Measurements from ENCODE around the gene RSBN1.
"Not testable (repeated sequence)": the region's sequence is repeated elsewhere in the genome, so short reads cannot be mapped to it uniquely, and the experiment has no call there.

RSBN1 gene

GRCh38 chr1:113779542-113779941 lies 32.7 kb downstream of the RSBN1 start:
- DNase-seq, result no peak

- DNase-seq, result no peak
Measured at GRCh38 chr1:113777561-113777960, 34.7 kb downstream of the RSBN1 start.

- DNase-seq, result no peak
Measured at GRCh38 chr1:113770031-113770430, 42.2 kb downstream of the RSBN1 start.

- DNase-seq, result no peak
Measured at GRCh38 chr1:113769601-113769970, 42.7 kb downstream of the RSBN1 start.

GRCh38 chr1:113768916-113769600 lies 43.2 kb downstream of the RSBN1 start:
- no peak for DNase-seq

GRCh38 chr1:113765306-113766230 lies 46.7 kb downstream of the RSBN1 start:
- no peak for DNase-seq

- no peak for DNase-seq
Measured at GRCh38 chr1:113763661-113764060, 48.6 kb downstream of the RSBN1 start.

- no peak for DNase-seq
Measured at GRCh38 chr1:113761937-113762336, 50.3 kb downstream of the RSBN1 start.

GRCh38 chr1:113760102-113761080 lies 51.9 kb downstream of the RSBN1 start:
- no peak for DNase-seq

- peak; percentile 70 for DNase-seq
Measured at GRCh38 chr1:113759333-113760101, 52.8 kb downstream of the RSBN1 start, which contains the start of gene PHTF1. TSS of gene PHTF1 (minus strand) at chr1:113759486. CDS start at chr1:113758703, 783 bp downstream.

- DNase-seq, result no peak
Measured at GRCh38 chr1:113758631-113759332, 53.5 kb downstream of the RSBN1 start.

- no peak for DNase-seq
Measured at GRCh38 chr1:113756461-113756860, 55.8 kb downstream of the RSBN1 start.

- DNase-seq, result not testable (repeated sequence)
Measured at GRCh38 chr1:113753333-113753732, 58.9 kb downstream of the RSBN1 start.

- no peak for DNase-seq
Measured at GRCh38 chr1:113751516-113751915, 60.8 kb downstream of the RSBN1 start.

- no peak for DNase-seq
Measured at GRCh38 chr1:113751114-113751513, 61.2 kb downstream of the RSBN1 start.

GRCh38 chr1:113749402-113749801 lies 62.9 kb downstream of the RSBN1 start:
- DNase-seq, result no peak

- no peak for DNase-seq
Measured at GRCh38 chr1:113747376-113747775, 64.9 kb downstream of the RSBN1 start.

GRCh38 chr1:113745425-113745824 lies 66.9 kb downstream of the RSBN1 start:
- DNase-seq, result no peak

GRCh38 chr1:113744114-113744513 lies 68.2 kb downstream of the RSBN1 start:
- no peak for DNase-seq

GRCh38 chr1:113742515-113742914 lies 69.8 kb downstream of the RSBN1 start:
- DNase-seq, result no peak

GRCh38 chr1:113734357-113735055 lies 77.8 kb downstream of the RSBN1 start:
- no peak for DNase-seq
